NCI-H1092 (cell line): ENCODE results near the gene AIMP2.
"Not testable (repeated sequence)": the region's sequence is repeated elsewhere in the genome, so short reads cannot be mapped to it uniquely, and the experiment has no call there.

Experiments used
- DNase-seq: peaks from one replicate; lab custom pipeline; 2025; lab: John Stamatoyannopoulos, UW

Gene AIMP2

DNA sequence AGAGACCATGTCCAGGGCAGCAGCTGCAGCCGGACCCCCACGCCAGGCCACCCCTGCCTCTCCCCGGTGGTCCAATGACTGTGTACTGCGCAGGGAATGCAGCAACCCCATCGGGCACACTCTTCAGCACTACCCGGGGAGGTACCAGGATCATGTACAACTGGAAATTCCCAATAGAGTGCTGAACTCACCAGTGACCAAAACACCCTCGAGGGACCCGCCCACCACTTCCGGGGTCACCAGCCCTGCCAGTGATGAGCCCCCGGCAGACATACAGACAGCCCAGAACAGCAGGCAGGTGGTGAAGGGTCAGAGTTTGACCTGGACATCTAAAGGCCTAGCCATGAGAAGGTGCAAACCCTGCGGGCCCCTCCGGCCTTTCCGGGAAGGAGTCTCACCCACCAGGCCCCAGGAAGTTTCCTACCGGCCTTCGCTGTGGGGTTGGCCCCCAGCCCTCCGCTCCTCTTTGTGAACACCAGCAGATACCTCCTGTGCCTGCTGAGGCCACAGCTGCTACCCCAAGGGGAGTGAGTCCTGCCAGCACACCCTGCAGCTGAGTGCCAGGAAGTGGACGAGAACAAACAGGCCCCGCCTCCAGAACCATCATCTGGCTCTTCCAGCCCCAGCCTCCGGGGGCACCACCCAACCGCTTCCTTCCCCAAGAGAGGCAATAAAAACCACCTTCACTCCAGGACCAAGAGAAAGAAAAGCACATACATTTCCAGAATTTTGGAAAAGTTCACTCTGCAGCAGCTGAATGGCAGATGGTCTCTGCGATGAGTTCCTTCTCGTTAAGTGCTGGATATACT, 17.1 kb downstream of the AIMP2 start:
- no peak for DNase-seq

DNA sequence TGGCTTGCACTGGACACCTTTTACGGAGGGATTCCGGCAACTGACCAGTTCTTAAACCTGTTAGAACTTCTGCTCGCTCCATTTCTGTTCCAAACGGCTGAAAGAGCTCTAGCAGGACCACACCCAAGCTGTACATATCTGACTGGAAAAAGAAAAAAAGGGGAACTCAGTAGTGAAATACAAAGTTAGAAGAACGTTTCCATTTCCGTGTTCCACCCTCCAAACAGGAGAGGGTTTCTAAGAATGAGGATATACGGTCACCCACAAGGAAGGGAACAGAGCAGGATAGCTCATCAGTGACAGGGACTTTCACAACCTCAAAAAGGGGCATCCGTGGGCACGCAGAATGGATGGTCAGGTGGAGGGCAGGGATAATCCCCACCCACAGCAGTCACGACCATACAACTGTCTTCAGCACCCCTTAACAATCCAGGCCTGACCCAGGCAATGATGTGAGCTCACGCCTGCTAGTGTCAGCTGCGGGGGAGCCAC, 17.8 kb downstream of the AIMP2 start:
- no peak for DNase-seq

DNA sequence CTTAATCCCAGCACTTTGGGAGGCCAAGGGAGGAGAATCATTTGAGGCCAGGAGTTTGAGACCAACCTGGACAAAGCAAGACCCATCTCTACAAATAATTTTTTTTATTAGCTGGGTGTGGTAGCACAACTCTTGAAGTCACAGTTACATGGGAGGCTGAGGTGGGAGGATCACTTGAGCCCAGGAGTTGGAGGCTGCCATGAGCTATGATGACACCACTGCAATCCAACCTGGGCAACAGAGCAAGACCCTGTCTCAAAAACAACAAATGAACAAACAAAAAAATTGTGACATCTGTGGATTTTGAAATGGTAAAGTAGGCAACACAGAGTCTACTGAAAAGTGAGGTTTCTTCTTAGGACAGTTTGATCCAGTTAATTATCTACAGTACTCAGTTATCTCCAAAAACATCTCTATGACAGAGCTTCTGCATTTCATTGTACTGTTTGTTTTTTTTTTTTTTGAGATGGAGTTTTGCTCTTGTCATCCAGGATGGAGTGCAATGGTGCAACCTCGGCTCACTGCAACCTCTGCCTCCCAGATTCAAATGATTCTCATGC, 18.8 kb downstream of the AIMP2 start:
- no peak for DNase-seq

DNA sequence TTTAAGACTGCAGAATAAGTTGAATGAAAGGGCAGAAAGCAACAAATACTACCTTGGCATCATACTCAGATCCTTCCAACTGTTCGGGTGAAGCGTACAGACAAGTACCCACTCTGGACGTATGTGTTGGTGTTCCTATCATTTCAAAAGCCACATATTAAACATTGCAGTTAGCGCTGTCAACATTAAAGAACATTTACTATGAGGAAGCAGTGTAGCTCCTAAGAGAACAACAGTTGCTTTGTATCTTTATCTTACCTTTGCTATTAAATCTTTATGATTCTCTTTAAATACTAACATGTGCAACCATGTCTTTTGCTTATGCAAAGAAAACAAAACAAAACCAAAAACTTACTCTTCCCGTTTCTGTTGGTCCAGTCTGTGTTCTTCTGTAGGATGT, 19.5 kb downstream of the AIMP2 start:
- DNase-seq = no peak

DNA sequence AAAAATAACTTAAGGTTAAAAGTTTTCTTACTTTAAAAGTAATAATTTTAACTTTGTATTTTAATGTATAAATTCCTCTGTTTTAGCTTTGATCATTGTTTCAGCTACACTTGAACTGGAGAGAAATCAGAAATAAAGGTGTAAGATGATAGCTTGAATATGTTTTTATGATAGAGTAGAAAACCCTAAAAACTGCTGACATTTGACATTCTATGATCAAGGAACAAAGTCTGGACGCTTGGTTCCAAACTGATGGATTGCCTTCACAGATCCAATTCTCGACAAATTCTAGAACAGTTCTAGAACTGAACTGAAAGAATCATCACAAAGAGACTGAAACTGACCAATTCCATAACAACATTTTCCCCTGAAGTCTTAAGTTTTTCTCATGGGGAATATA, 21.9 kb downstream of the AIMP2 start, which contains the start of gene ANKRD61:
TSS of gene ANKRD61 (plus strand) at position 389 of the 400 bp plus-strand sequence. CDS start at position 389, 0 bp downstream.
- DNase-seq = no peak

DNA sequence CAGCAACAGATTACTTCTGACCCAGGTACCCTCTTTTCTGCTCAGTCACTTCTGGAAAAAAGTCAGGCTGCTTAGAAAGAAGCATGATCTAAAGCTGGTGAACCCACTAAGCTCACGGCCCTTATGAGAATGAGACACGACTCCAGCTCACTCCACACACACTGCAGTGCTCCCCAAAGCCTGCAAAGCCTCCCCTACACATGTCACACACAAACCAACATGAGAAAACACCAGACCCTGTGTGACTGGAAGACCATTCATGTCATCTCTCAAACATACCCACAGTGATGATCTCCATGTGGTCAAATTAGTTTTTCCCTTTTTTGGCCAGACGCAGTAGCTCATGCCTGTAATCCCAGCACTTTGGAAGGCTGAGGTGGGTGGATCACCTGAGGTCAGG, 22.5 kb downstream of the AIMP2 start:
- no peak for DNase-seq

DNA sequence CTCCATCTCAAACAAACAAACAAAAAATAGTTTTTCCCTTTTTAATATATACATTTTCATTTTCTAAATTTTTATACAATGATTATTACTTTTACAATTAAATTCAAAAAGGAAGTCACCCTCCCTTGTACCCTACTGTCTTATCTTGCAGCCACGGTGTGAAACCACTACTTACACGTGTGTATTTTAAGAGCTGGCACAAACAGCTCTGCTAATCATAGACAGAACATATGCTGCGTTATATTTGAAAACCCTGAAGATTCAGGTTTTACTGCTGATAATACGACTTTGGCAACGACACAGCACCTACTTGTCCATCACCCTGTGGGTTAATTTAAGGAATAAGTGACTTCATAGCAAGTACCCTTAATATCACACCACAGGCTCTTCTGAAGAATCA, 23.1 kb downstream of the AIMP2 start:
- DNase-seq = no peak

DNA sequence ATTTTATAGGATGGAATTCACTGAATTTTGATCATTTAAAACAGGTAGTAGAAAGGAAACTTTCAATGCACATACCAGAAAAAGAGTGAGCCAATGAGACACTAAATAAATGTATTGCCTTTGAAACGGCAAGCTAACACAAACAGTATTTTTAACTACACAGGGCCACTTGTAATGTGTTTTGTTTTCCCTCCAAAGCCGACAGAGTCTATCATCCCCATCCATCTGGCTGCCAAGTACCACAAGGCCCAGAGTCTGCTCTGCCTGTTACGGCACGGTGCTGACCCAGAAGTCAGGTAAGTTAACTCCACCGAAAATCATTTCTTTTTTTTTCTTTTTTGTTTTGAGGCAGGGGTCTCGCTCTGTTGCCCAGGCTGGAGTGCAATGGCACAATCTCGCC, 23.6 kb downstream of the AIMP2 start:
- DNase-seq = no peak

DNA sequence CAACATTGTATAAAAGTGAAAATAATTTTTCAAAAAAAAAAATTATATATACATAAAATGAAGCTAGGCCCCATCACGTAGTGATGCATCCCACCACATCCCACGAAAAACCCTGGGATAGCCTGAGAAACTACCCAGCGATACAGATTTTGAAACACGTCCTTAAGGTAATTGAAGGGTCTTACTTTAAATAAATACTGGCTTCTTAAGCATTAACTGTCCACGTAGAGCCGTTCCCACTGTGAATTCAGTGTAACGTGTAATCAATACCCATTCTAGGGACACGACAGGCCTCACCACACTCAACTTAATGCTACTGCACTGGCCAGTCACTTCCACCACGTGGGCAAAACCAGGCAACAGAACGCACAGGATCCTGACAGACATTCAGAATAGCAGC, 26.1 kb downstream of the AIMP2 start:
- no peak for DNase-seq

DNA sequence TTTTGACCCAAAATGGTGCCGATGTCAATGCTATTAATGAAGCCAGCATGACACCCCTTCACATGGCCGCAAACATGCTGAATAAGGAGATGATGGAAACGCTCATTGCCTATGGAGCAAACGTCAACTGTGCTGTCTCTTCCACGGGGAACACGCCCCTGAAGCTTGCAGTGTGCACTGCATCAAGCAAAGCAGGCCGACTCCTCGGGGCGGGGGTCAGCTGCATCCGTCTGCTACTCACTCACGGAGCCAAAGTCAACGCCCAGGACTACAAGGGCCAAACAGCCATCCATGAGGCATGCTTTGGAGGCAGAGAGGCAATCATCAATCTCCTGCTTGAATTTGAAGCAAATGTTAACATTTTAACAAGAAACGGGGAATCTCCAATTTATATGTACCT, 26.6 kb downstream of the AIMP2 start:
- no peak for DNase-seq

DNA sequence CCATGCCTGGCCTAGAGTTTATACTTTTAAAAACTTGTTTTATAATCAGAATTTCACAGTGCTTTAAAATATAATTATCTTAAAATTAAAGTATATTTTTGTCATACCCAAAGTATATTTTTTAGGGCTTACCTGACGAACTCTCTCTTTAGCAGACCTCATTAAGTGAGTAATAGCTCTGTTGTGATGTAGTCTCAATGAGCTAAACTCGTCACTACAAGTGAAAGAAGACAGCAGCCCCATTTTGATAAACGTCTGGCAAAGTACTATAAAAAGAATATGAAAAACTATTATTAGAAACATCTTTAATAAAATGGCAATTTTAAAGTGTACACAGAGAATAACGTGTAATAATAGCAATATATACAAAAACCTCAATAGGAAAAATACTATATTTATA, 40.7 kb downstream of the AIMP2 start:
- DNase-seq = no peak

DNA sequence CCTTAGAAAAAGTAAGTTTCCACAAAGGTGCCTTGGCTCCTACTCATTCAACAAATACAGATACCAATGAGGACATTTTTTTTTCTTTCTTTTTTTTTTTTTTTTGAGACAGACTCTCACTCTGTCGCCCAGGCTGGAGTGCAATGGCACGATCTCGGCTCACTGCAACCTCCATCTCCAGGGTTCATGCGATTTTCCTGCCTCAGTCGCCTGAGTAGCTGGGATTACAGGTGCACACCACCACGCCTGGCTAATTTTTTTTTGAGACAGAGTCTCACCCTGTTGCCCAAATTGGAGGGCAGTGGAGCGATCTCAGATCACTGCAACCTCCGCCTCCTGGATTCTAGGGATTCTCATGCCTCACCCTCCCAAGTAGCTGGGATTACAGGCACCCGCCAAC, 42.1 kb downstream of the AIMP2 start:
- DNase-seq = not testable (repeated sequence)

DNA sequence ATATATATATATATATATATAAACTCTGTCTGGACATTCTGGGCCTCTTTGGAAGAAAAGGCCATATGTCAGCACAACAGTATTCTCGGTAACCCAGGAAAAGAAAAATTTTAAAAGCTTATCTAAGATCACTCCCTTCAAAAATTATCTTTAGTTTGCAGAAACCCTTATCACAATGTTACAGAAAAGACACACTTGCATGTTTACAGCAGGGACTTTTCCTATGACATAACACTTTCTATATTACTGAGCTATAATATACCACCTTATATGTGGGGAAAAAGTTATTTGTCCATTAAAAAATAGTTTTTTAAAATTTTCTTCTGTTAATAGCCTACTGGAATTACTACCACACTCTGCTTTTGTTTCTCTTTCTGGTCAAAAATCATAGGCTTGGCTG, 47.5 kb downstream of the AIMP2 start:
- no peak for DNase-seq

DNA sequence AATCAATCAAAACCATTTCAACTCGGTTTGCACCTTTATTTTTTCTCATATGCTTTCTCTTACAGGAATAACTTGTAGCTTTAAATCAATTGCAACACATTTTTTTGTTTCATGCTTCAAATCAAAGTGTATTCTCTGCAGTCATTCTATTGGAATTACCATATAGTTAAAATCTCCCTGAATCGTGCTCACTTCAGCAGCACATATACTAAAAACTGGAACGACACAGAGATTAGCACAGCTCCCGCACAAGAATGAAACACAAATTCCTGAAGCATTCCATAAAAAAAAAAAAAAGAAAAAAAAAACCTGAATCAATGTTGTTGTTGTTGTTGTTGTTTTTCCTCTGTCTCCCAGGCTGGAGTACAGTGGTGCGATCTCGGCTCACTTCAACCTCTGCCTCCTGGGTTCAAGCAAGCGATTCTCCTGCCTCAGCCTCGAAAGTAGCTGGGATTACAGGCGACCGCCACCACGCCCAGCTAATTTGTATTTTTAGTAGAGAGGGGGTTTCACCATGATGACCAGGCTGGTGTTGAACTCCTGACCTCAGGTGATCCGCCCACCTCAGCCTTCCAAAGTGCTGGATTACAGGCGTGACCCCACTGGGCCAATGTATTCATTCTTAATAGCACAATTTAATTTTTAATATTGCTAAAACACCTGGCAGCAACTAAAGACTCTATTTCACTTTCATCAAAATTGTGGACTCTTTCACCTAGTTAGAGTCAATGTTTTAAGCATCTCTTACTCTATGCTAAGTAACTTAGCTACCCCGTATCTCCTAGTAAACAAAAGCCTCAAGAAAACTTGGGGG, 48.5 kb downstream of the AIMP2 start:
- no peak for DNase-seq

DNA sequence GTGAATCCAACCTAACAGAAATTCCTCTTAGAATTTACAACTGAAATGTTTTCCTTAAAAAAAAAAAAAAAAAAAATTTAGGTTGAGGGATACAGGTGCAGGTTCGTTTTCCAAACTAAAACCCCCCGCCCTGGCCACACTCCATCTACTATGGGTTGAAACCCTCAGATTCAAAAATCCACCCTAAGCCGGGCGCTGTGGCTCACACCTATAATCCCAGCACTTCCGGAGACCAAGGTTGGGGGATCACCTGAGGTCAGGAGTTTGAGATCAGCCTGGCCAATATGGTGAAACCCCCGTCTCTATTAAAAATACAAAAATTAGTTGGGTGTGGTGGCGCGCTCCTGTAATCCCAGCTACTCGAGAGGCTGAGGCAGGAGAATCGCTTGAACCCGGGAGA, 50.9 kb downstream of the AIMP2 start:
- DNase-seq = not testable (repeated sequence)

DNA sequence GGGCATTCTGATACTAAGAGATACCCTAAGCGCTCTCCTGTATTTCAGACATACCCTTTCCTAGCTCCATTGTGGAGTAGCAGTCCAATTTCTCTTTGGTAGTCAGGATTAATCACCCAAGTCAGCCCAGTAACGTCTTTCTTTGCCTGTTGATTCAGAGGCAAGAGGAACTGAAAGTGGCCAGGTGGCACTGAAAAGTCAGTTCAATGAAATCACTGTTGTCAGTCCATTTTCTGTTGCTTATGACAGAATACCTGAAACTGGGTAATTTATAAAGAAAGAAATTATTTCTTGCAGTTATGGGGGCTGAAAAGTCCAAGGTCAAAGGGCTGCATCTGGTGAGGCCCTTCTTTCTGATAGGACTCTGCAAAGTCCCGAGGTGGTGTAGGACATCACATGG, 62.3 kb downstream of the AIMP2 start:
- no peak for DNase-seq
